GM23338 (cell line): ENCODE measurements around the gene HHAT. TPM values are rescaled to one million over a fixed set of nuclear protein-coding genes. Genes with fewer than 3 reads are reported as not detected.

ENCODE experiments used
- ATAC-seq: fragments of 200-7000 bp; cut with Tn5 transposase; 3 replicates; pipeline ENCODE4 v1.9.1; 2020
- DNase-seq: peaks from one replicate; pipeline ENCODE4 v3.0.0-alpha.2; 2015; ENCODE audit warnings: low spot score
- H2AFZ ChIP-seq: fragments of 200-600 bp; sonication (generic); 2 replicates; pipeline ENCODE4 v1.8.0; 2016; ENCODE audit warnings: antibody characterized with exemption, mild to moderate bottlenecking, moderate library complexity
- H3F3A ChIP-seq: fragments of 200-600 bp; sonication (generic); replicated peaks from 2 replicates; pipeline ENCODE4 v1.8.0; 2017; ENCODE audit warnings: antibody characterized with exemption, mixed run types, low read depth
- H3K27ac ChIP-seq: fragments of 200-600 bp; sonication (generic); 2 replicates; pipeline ENCODE4 v1.6.1; 2016; ENCODE audit warnings: low read depth
- H3K27me3 ChIP-seq: fragments of 200-600 bp; sonication (generic); 2 replicates; pipeline ENCODE4 v1.8.0; 2016; ENCODE audit warnings: mild to moderate bottlenecking, mixed run types, moderate library complexity; ENCODE audit not compliant: insufficient read depth
- H3K36me3 ChIP-seq: fragments of 200-600 bp; sonication (generic); 2 replicates; pipeline ENCODE4 v1.8.0; 2016; ENCODE audit warnings: mild to moderate bottlenecking; ENCODE audit not compliant: insufficient read depth
- H3K4me1 ChIP-seq: fragments of 200-600 bp; sonication (generic); 2 replicates; pipeline ENCODE4 v1.8.0; 2016; ENCODE audit warnings: mild to moderate bottlenecking, moderate library complexity; ENCODE audit not compliant: insufficient read depth
- H3K4me2 ChIP-seq: fragments of 200-600 bp; sonication (generic); 2 replicates; pipeline ENCODE4 v1.7.1; 2017; ENCODE audit warnings: mixed run types
- H3K4me3 ChIP-seq: fragments of 200-600 bp; sonication (generic); 2 replicates; pipeline ENCODE4 v1.6.1; 2016; ENCODE audit warnings: mixed run types
- H3K79me2 ChIP-seq: fragments of 200-600 bp; sonication (generic); replicated peaks from 2 replicates; pipeline ENCODE4 v1.8.0; 2017; ENCODE audit warnings: mild to moderate bottlenecking; ENCODE audit not compliant: insufficient read depth
- H3K9me2 ChIP-seq: fragments of 200-600 bp; sonication (generic); 2 replicates; pipeline ENCODE4 v1.8.0; 2017; ENCODE audit not compliant: insufficient read depth
- H4K20me1 ChIP-seq: fragments of 200-600 bp; sonication (generic); replicated peaks from 2 replicates; pipeline ENCODE4 v1.8.0; 2017; ENCODE audit warnings: mild to moderate bottlenecking; ENCODE audit not compliant: insufficient read depth
- H3K27ac Mint-ChIP-seq: 2 replicates; pipeline ENCODE4 v1.8.0; 2020; ENCODE audit warnings: inconsistent platforms, mild to moderate bottlenecking, moderate library complexity, mixed read lengths
- H3K27me3 Mint-ChIP-seq: 3 replicates; pipeline ENCODE4 v1.8.0; 2022; ENCODE audit warnings: low read depth, mild to moderate bottlenecking, moderate library complexity, mixed read lengths, inconsistent platforms; ENCODE audit not compliant: insufficient read depth, poor library complexity
- H3K36me3 Mint-ChIP-seq: 3 replicates; pipeline ENCODE4 v1.8.0; 2021; ENCODE audit warnings: low read depth, mild to moderate bottlenecking, inconsistent platforms, moderate library complexity, mixed read lengths
- H3K4me1 Mint-ChIP-seq: 3 replicates; pipeline ENCODE4 v1.8.0; 2020; ENCODE audit warnings: mild to moderate bottlenecking, inconsistent platforms, mixed read lengths
- H3K4me3 Mint-ChIP-seq: 3 replicates; pipeline ENCODE4 v1.8.0; 2021; ENCODE audit warnings: moderate library complexity, mild to moderate bottlenecking, inconsistent platforms, mixed read lengths
- H3K9me3 Mint-ChIP-seq: 3 replicates; pipeline ENCODE4 v1.8.0; 2020; ENCODE audit warnings: moderate library complexity, mild to moderate bottlenecking, inconsistent platforms, mixed read lengths
- CREB1 ChIP-seq: fragments of 250-450 bp; sonication (Bioruptor Pico); IDR thresholded peaks from 2 replicates; pipeline ENCODE4 v1.5.0; 2020; ENCODE audit warnings: low read depth, mild to moderate bottlenecking, moderate library complexity
- EZH2 ChIP-seq: fragments of 200-600 bp; sonication (generic); IDR thresholded peaks from one replicate; pipeline ENCODE4 v1.8.0; 2017; ENCODE audit warnings: antibody characterized with exemption, mild to moderate bottlenecking, low read depth; ENCODE audit not compliant: unreplicated experiment
- EZH2phosphoT487 ChIP-seq: fragments of 200-600 bp; sonication (generic); IDR thresholded peaks from one replicate; pipeline ENCODE4 v1.8.1; 2018; ENCODE audit warnings: antibody characterized with exemption; ENCODE audit not compliant: unreplicated experiment
- JUNB ChIP-seq: IDR thresholded peaks from one replicate; pipeline ENCODE4 v1.6.1; 2016; ENCODE audit warnings: antibody characterized with exemption; ENCODE audit not compliant: unreplicated experiment
- NANOG ChIP-seq: IDR thresholded peaks from 2 replicates; pipeline ENCODE4 v1.6.1; 2016; ENCODE audit warnings: antibody characterized with exemption, borderline replicate concordance
- POLR2AphosphoS5 ChIP-seq: IDR thresholded peaks from 2 replicates; pipeline ENCODE4 v1.6.1; 2016; ENCODE audit warnings: antibody characterized with exemption, low read depth
- STAT1 ChIP-seq: IDR thresholded peaks from one replicate; pipeline ENCODE4 v1.6.1; 2016; ENCODE audit warnings: antibody characterized with exemption; ENCODE audit not compliant: unreplicated experiment
- ZNF114 ChIP-seq: fragments of 250-450 bp; sonication (Bioruptor Pico); IDR thresholded peaks from 2 replicates; pipeline ENCODE4 v1.5.0; 2020; ENCODE audit warnings: mild to moderate bottlenecking, moderate library complexity
- ZNF331 ChIP-seq: fragments of 250-450 bp; sonication (Bioruptor Pico); IDR thresholded peaks from 2 replicates; pipeline ENCODE4 v1.5.0; 2020; ENCODE audit warnings: low read depth, mild to moderate bottlenecking, moderate library complexity
- polyA plus RNA-seq: library from polyadenylated mRNA; unstranded; fragments of >200 nt; fragmentation: Nextera tagmentation; extraction: Ambion mirVana; gene quantifications from 2 replicates; pipeline ENCODE4 v1.2.1, GENCODE V29; 2016
- total RNA-seq: library from RNA; depleted of rRNA; stranded (reverse); fragments of >200 nt; shearing (Covaris generic); gene quantifications from 2 replicates; pipeline ENCODE4 v1.2.3, GENCODE V29; 2014
- TF ChIP-seq, protein P1 (sequence below): fragments of 250-450 bp; sonication (Bioruptor Pico); IDR thresholded peaks from 2 replicates; pipeline ENCODE4 v1.5.0; 2020; ENCODE audit warnings: mild to moderate bottlenecking, moderate library complexity
- TF ChIP-seq, protein P2 (sequence below): IDR thresholded peaks from 2 replicates; pipeline ENCODE4 v1.6.1; 2016; ENCODE audit warnings: antibody characterized with exemption
- TF ChIP-seq, protein P3 (sequence below), 2 experiments: fragments of 200-600 bp in 1 of 2; sonication (generic) in 1 of 2; conservative IDR thresholded peaks; 2 replicates each; pipeline versions ENCODE4 v1.5.1 to v1.6.1; 2016 to 2017; ENCODE audit warnings: antibody characterized with exemption in 2 of 2, low read depth in 2 of 2, mild to moderate bottlenecking in 2 of 2, moderate library complexity in 1 of 2
- TF ChIP-seq, protein P4 (sequence below): IDR thresholded peaks from one replicate; pipeline ENCODE4 v1.6.1; 2018; ENCODE audit warnings: antibody characterized with exemption; ENCODE audit not compliant: unreplicated experiment

The HHAT gene
- total and polyA plus RNA-seq, 2 experiments from 2014 or later, result 0.11 to 0.66 TPM

DNA sequence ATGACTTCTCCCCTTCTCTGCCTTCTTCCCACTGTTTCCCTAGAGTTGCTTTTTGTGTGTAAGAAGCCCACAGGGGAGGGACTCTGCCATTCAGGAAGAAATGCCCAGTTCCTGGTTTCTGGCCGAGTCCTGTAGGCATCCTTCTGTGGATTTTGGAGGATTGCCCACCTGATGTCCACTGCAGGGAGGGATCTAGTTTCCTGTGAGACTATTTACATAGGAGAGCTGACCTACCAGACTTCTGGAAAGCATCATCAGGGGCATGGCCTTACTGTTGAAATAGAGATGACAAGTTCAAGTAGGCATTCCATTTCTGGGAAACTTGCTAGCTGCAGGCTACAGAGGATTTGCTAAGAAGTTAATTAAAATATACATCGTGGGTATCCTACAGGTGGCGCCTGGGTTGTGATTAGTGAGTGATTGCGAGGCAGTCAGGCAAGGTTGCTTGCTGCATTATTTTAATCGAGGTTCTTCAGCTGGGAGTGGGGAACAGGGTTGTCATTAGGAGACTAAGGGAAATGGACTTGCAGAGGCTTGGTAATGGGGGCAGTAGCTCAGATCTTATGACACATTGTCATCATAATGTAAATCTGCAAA lies 148.7 kb downstream of the HHAT start:
- no peak overlapping the region for H3K4me2 ChIP-seq
- Mint-ChIP-seq H3K27ac (no peak overlapping the region), H3K9me3 (no peaks in the 10 kb centered on the region), H3K36me3 (no peaks in the 10 kb centered on the region), H3K4me1 (peaks cover 20% of the 10 kb centered on the region), H3K4me3 (no peak overlapping the region), H3K27me3 (peaks cover 2% of the 10 kb centered on the region)
- H3K36me3 ChIP-seq, result no peaks in the 10 kb centered on the region
- DNase-seq (no peak), ATAC-seq (no peak)
- peaks cover 3% of the 10 kb centered on the region; the same call in 1 of the 2 replicates for H3K9me2 ChIP-seq
- no peaks in the 10 kb centered on the region for H3K27me3 ChIP-seq
- no peak overlapping the region for H3K4me3 ChIP-seq
- no peak overlapping the region for H3K27ac ChIP-seq
- no peaks in the 10 kb centered on the region for H3F3A ChIP-seq
- H2AFZ ChIP-seq, result no peak overlapping the region
- H3K4me1 ChIP-seq, result peaks cover 8% of the 10 kb centered on the region; the same call in 1 of the 2 replicates
- TF ChIP-seq, protein P1, sequence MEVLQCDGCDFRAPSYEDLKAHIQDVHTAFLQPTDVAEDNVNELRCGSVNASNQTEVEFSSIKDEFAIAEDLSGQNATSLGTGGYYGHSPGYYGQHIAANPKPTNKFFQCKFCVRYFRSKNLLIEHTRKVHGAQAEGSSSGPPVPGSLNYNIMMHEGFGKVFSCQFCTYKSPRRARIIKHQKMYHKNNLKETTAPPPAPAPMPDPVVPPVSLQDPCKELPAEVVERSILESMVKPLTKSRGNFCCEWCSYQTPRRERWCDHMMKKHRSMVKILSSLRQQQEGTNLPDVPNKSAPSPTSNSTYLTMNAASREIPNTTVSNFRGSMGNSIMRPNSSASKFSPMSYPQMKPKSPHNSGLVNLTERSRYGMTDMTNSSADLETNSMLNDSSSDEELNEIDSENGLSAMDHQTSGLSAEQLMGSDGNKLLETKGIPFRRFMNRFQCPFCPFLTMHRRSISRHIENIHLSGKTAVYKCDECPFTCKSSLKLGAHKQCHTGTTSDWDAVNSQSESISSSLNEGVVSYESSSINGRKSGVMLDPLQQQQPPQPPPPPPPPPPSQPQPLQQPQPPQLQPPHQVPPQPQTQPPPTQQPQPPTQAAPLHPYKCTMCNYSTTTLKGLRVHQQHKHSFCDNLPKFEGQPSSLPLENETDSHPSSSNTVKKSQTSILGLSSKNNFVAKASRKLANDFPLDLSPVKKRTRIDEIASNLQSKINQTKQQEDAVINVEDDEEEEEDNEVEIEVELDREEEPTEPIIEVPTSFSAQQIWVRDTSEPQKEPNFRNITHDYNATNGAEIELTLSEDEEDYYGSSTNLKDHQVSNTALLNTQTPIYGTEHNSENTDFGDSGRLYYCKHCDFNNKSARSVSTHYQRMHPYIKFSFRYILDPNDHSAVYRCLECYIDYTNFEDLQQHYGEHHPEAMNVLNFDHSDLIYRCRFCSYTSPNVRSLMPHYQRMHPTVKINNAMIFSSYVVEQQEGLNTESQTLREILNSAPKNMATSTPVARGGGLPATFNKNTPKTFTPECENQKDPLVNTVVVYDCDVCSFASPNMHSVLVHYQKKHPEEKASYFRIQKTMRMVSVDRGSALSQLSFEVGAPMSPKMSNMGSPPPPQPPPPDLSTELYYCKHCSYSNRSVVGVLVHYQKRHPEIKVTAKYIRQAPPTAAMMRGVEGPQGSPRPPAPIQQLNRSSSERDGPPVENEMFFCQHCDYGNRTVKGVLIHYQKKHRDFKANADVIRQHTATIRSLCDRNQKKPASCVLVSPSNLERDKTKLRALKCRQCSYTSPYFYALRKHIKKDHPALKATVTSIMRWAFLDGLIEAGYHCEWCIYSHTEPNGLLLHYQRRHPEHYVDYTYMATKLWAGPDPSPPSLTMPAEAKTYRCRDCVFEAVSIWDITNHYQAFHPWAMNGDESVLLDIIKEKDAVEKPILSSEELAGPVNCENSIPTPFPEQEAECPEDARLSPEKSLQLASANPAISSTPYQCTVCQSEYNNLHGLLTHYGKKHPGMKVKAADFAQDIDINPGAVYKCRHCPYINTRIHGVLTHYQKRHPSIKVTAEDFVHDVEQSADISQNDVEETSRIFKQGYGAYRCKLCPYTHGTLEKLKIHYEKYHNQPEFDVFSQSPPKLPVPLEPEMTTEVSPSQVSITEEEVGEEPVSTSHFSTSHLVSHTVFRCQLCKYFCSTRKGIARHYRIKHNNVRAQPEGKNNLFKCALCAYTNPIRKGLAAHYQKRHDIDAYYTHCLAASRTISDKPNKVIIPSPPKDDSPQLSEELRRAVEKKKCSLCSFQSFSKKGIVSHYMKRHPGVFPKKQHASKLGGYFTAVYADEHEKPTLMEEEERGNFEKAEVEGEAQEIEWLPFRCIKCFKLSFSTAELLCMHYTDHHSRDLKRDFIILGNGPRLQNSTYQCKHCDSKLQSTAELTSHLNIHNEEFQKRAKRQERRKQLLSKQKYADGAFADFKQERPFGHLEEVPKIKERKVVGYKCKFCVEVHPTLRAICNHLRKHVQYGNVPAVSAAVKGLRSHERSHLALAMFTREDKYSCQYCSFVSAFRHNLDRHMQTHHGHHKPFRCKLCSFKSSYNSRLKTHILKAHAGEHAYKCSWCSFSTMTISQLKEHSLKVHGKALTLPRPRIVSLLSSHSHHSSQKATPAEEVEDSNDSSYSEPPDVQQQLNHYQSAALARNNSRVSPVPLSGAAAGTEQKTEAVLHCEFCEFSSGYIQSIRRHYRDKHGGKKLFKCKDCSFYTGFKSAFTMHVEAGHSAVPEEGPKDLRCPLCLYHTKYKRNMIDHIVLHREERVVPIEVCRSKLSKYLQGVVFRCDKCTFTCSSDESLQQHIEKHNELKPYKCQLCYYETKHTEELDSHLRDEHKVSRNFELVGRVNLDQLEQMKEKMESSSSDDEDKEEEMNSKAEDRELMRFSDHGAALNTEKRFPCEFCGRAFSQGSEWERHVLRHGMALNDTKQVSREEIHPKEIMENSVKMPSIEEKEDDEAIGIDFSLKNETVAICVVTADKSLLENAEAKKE (CRISPR knock-in tag), result no peak
- TF ChIP-seq CREB1 (CRISPR knock-in tag), result no peak
- TF ChIP-seq, protein P2, sequence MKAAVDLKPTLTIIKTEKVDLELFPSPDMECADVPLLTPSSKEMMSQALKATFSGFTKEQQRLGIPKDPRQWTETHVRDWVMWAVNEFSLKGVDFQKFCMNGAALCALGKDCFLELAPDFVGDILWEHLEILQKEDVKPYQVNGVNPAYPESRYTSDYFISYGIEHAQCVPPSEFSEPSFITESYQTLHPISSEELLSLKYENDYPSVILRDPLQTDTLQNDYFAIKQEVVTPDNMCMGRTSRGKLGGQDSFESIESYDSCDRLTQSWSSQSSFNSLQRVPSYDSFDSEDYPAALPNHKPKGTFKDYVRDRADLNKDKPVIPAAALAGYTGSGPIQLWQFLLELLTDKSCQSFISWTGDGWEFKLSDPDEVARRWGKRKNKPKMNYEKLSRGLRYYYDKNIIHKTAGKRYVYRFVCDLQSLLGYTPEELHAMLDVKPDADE, result no peak
- no peak for TF ChIP-seq ZNF114 (CRISPR knock-in tag)
- TF ChIP-seq ZNF331 (CRISPR knock-in tag), result no peak
- TF ChIP-seq EZH2, result no peak
- TF ChIP-seq POLR2AphosphoS5, result no peak
- TF ChIP-seq STAT1, result no peak
- TF ChIP-seq, protein P3, sequence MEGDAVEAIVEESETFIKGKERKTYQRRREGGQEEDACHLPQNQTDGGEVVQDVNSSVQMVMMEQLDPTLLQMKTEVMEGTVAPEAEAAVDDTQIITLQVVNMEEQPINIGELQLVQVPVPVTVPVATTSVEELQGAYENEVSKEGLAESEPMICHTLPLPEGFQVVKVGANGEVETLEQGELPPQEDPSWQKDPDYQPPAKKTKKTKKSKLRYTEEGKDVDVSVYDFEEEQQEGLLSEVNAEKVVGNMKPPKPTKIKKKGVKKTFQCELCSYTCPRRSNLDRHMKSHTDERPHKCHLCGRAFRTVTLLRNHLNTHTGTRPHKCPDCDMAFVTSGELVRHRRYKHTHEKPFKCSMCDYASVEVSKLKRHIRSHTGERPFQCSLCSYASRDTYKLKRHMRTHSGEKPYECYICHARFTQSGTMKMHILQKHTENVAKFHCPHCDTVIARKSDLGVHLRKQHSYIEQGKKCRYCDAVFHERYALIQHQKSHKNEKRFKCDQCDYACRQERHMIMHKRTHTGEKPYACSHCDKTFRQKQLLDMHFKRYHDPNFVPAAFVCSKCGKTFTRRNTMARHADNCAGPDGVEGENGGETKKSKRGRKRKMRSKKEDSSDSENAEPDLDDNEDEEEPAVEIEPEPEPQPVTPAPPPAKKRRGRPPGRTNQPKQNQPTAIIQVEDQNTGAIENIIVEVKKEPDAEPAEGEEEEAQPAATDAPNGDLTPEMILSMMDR (conservative IDR thresholded peaks at IDR 0.05; ENCODE audit: low read depth in 2 of 2), result no peak
- TF ChIP-seq EZH2phosphoT487, result no peak
- TF ChIP-seq, protein P4, sequence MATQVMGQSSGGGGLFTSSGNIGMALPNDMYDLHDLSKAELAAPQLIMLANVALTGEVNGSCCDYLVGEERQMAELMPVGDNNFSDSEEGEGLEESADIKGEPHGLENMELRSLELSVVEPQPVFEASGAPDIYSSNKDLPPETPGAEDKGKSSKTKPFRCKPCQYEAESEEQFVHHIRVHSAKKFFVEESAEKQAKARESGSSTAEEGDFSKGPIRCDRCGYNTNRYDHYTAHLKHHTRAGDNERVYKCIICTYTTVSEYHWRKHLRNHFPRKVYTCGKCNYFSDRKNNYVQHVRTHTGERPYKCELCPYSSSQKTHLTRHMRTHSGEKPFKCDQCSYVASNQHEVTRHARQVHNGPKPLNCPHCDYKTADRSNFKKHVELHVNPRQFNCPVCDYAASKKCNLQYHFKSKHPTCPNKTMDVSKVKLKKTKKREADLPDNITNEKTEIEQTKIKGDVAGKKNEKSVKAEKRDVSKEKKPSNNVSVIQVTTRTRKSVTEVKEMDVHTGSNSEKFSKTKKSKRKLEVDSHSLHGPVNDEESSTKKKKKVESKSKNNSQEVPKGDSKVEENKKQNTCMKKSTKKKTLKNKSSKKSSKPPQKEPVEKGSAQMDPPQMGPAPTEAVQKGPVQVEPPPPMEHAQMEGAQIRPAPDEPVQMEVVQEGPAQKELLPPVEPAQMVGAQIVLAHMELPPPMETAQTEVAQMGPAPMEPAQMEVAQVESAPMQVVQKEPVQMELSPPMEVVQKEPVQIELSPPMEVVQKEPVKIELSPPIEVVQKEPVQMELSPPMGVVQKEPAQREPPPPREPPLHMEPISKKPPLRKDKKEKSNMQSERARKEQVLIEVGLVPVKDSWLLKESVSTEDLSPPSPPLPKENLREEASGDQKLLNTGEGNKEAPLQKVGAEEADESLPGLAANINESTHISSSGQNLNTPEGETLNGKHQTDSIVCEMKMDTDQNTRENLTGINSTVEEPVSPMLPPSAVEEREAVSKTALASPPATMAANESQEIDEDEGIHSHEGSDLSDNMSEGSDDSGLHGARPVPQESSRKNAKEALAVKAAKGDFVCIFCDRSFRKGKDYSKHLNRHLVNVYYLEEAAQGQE, result no peak
- no peak for TF ChIP-seq JUNB
- no peak for TF ChIP-seq NANOG
- no peaks in the 10 kb centered on the region for H3K79me2 ChIP-seq
- no peaks in the 10 kb centered on the region for H4K20me1 ChIP-seq
